ENCODE results near the gene NUBPL.

- no peak for TF ChIP-seq CTCF (IDR thresholded peaks at IDR 0.05)
- no peak for TF ChIP-seq POLR2A (IDR thresholded peaks at IDR 0.05)
These were observed 35.3 kb downstream of the NUBPL start for GRCh38 chr14:31596342-31597095.

Data from adrenal gland (tissue), 5 donors.